Measurements from ENCODE around the gene NEFH.

NEFH gene

DNA sequence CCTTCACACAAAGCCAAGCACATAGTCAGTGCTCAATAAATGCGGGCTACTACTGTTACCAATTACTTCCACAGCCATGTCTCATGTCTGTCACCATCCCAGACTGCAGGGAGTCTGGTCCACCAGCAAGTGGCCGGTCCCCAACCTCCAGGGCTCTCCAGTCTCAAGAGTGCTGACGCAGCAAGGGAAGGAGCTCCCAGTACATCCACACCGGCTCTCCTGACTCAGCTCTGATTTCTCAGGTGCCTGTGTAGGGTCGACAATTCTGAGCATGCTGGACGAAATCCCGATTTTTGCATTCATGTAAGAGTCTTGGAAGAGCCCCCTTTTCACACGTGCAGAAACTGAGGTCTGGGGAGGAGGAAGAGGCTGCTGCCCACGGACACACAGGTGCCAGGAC is 10.3 kb upstream of the NEFH start (continued):
- TF ChIP-seq TSHZ2 (CRISPR knock-in tag; IDR thresholded peaks at IDR 0.05): no peak
- TF ChIP-seq POU6F1 (CRISPR knock-in tag; IDR thresholded peaks at IDR 0.05; ENCODE audit: borderline replicate concordance, low read depth): no peak
- no peak for TF ChIP-seq ZNF70 (CRISPR knock-in tag; IDR thresholded peaks at IDR 0.05)
- TF ChIP-seq CREB5 (CRISPR knock-in tag; IDR thresholded peaks at IDR 0.05; ENCODE audit: low read depth): no peak
- no peak for TF ChIP-seq GLIS3 (CRISPR knock-in tag; IDR thresholded peaks at IDR 0.05)
- TF ChIP-seq BACH2 (CRISPR knock-in tag; IDR thresholded peaks at IDR 0.05; ENCODE audit: borderline replicate concordance): no peak
- no peak for TF ChIP-seq ZFP3 (CRISPR knock-in tag; IDR thresholded peaks at IDR 0.05)
- TF ChIP-seq OSR1 (CRISPR knock-in tag; IDR thresholded peaks at IDR 0.05): no peak
- no peak for TF ChIP-seq RARB (CRISPR knock-in tag; IDR thresholded peaks at IDR 0.05)
- TF ChIP-seq TOX (CRISPR knock-in tag; IDR thresholded peaks at IDR 0.05; ENCODE audit: borderline replicate concordance): no peak
- TF ChIP-seq ZNF8 (CRISPR knock-in tag; IDR thresholded peaks at IDR 0.05): no peak
- TF ChIP-seq ESRRG (CRISPR knock-in tag; IDR thresholded peaks at IDR 0.05): no peak

- TF ChIP-seq TOX (CRISPR knock-in tag; IDR thresholded peaks at IDR 0.05; ENCODE audit: borderline replicate concordance) (no peak), ZNF8 (CRISPR knock-in tag; IDR thresholded peaks at IDR 0.05) (no peak), PPARA (CRISPR knock-in tag; IDR thresholded peaks at IDR 0.05; ENCODE audit: borderline replicate concordance) (no peak)
- ATAC-seq: no peak
These were observed 9.7 kb upstream of the NEFH start for GRCh38 chr22:29470159-29470855.

DNA sequence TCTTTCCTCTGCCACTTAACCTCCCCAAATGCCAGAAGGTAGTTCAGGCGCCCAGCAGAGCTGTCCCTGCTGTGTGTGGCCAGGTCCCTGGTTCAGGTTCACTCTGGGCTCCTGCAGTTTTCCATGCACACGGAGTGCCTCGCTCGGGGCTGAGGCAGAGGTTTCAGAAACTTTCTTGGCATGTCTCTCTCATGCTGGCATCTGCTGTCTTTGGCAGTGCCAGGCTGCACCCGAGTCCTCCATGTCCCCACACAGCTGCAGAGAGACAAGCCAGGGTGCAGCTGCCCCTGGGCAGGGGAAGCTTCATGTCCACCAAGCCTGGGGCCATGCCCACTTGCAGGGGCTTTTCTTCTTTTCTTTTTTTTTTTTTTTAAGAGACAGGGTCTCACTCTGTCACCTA is 7.0 kb upstream of the NEFH start:
- no peak for ATAC-seq
- no peak for TF ChIP-seq ZFP30 (CRISPR knock-in tag; IDR thresholded peaks at IDR 0.05)
- no peak for TF ChIP-seq TSHZ2 (CRISPR knock-in tag; IDR thresholded peaks at IDR 0.05)
- TF ChIP-seq ZC3H10 (CRISPR knock-in tag; IDR thresholded peaks at IDR 0.05): no peak
- TF ChIP-seq GLIS3 (CRISPR knock-in tag; IDR thresholded peaks at IDR 0.05): no peak

DNA sequence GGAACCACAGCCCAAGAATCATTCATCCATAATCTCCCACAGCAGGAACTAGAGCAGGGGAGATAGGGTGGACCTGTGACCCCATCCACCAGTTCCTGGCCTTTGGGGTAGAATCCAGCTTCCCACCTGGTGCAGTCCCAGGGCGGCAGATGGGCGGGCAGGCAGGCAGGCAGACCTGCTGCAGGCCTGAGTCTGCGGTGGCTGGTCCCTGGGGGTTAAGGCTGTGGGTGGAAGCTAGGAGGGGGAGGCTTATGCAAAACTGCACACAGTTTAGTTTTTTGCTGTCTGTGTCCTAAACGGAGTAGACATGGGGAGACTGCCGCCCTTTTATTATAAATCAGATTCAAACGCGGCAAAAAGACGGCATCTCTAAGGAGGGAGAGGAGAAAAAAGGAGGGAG is 4.5 kb upstream of the NEFH start:
- ATAC-seq: no peak
- TF ChIP-seq TOX (CRISPR knock-in tag; IDR thresholded peaks at IDR 0.05; ENCODE audit: borderline replicate concordance): no peak
- TF ChIP-seq CSDC2 (CRISPR knock-in tag; IDR thresholded peaks at IDR 0.05): no peak
- TF ChIP-seq TSHZ2 (CRISPR knock-in tag; IDR thresholded peaks at IDR 0.05): no peak
- no peak for TF ChIP-seq ZNF70 (CRISPR knock-in tag; IDR thresholded peaks at IDR 0.05)
- TF ChIP-seq TCF4 (CRISPR knock-in tag; IDR thresholded peaks at IDR 0.05; ENCODE audit: borderline replicate concordance): no peak
- no peak for TF ChIP-seq OSR1 (CRISPR knock-in tag; IDR thresholded peaks at IDR 0.05)
- no peak for TF ChIP-seq CREB5 (CRISPR knock-in tag; IDR thresholded peaks at IDR 0.05; ENCODE audit: low read depth)
- TF ChIP-seq SNAI2 (CRISPR knock-in tag; IDR thresholded peaks at IDR 0.05): no peak
- no peak for TF ChIP-seq POU6F1 (CRISPR knock-in tag; IDR thresholded peaks at IDR 0.05; ENCODE audit: borderline replicate concordance, low read depth)
- no peak for TF ChIP-seq ESRRG (CRISPR knock-in tag; IDR thresholded peaks at IDR 0.05)
- no peak for TF ChIP-seq ARNTL (CRISPR knock-in tag; IDR thresholded peaks at IDR 0.05; ENCODE audit: borderline replicate concordance, low read depth)

All from SK-N-SH treated with all-trans-retinoic acid at 6 μM for 48 hours (cell line).